Measurements from ENCODE around the gene GPR152.

- no peak for TF ChIP-seq POLR2A (IDR thresholded peaks at IDR 0.05; ENCODE audit: low read depth, low read length)
- TF ChIP-seq CTCF (IDR thresholded peaks at IDR 0.05; ENCODE audit: extremely low read depth in 1 of 2, insufficient read depth in 1 of 2, low read depth in 1 of 2, low read length in 2 of 2) = no peak
- TF ChIP-seq POLR2AphosphoS5 (IDR thresholded peaks at IDR 0.05; ENCODE audit: insufficient read depth, low read depth, low read length) = no peak
- TF ChIP-seq MAX (IDR thresholded peaks at IDR 0.05; ENCODE audit: insufficient read depth, insufficient read length) = no peak
- no peak for TF ChIP-seq EZH2 (IDR thresholded peaks at IDR 0.05; ENCODE audit: borderline replicate concordance, low read depth, low read length, severe bottlenecking)
- no peak for TF ChIP-seq MYC (IDR thresholded peaks at IDR 0.05; ENCODE audit: low read depth, low read length)
- no peak for TF ChIP-seq JUN (IDR thresholded peaks at IDR 0.05; ENCODE audit: borderline replicate concordance, insufficient read depth, insufficient read length, low read depth)
Measured at GRCh38 chr11:67448220-67448609, 4.3 kb downstream of the GPR152 start.

All from endothelial cell of umbilical vein (primary cell).